ENCODE data around the gene SLC4A4. TPM values are rescaled to one million over a fixed set of nuclear protein-coding genes. Genes with fewer than 3 reads are reported as not detected.

Gene SLC4A4
- total and polyA plus RNA-seq, 10 of the 15 experiments (the other 5 are each of a cell fraction or from before 2014, with no cell fraction given) = 0.05 to 0.44 (median 0.18) TPM

DNA sequence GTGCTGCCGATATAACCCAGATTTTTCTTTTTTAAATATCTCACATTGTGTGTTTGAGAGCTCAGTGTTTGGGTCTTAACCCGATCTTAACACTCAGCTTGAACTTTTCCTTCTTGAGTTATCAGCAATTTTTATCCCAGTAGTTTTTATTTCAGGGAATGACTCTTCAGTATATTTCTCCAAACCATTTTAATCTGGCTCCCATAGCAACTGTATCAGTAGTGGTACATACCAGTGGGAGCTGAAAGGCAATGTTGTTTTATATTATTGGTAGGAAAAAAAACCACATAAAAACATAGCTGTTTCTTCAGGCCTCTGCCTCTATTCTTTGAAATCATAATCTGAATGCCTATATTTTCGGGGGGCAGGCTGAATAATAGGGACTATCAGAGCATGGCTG, 111.1 kb downstream of the SLC4A4 start (continued):
- TF ChIP-seq, protein P1, sequence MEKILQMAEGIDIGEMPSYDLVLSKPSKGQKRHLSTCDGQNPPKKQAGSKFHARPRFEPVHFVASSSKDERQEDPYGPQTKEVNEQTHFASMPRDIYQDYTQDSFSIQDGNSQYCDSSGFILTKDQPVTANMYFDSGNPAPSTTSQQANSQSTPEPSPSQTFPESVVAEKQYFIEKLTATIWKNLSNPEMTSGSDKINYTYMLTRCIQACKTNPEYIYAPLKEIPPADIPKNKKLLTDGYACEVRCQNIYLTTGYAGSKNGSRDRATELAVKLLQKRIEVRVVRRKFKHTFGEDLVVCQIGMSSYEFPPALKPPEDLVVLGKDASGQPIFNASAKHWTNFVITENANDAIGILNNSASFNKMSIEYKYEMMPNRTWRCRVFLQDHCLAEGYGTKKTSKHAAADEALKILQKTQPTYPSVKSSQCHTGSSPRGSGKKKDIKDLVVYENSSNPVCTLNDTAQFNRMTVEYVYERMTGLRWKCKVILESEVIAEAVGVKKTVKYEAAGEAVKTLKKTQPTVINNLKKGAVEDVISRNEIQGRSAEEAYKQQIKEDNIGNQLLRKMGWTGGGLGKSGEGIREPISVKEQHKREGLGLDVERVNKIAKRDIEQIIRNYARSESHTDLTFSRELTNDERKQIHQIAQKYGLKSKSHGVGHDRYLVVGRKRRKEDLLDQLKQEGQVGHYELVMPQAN (conservative IDR thresholded peaks at IDR 0.05) = no peak
- TF ChIP-seq LARP7 (IDR thresholded peaks at IDR 0.05) = no peak
- no peak for TF ChIP-seq ETV6 (conservative IDR thresholded peaks at IDR 0.05 in 1 of 2, IDR thresholded peaks at IDR 0.05 in 1 of 2; ENCODE audit: borderline replicate concordance in 1 of 2, low read depth in 1 of 2)
- TF ChIP-seq, protein P2, sequence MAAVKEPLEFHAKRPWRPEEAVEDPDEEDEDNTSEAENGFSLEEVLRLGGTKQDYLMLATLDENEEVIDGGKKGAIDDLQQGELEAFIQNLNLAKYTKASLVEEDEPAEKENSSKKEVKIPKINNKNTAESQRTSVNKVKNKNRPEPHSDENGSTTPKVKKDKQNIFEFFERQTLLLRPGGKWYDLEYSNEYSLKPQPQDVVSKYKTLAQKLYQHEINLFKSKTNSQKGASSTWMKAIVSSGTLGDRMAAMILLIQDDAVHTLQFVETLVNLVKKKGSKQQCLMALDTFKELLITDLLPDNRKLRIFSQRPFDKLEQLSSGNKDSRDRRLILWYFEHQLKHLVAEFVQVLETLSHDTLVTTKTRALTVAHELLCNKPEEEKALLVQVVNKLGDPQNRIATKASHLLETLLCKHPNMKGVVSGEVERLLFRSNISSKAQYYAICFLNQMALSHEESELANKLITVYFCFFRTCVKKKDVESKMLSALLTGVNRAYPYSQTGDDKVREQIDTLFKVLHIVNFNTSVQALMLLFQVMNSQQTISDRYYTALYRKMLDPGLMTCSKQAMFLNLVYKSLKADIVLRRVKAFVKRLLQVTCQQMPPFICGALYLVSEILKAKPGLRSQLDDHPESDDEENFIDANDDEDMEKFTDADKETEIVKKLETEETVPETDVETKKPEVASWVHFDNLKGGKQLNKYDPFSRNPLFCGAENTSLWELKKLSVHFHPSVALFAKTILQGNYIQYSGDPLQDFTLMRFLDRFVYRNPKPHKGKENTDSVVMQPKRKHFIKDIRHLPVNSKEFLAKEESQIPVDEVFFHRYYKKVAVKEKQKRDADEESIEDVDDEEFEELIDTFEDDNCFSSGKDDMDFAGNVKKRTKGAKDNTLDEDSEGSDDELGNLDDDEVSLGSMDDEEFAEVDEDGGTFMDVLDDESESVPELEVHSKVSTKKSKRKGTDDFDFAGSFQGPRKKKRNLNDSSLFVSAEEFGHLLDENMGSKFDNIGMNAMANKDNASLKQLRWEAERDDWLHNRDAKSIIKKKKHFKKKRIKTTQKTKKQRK (IDR thresholded peaks at IDR 0.05; ENCODE audit: low read depth, low read length) = no peak

GRCh38 chr4:71453531-71453930, 114.7 kb downstream of the SLC4A4 start:
- DNase-seq (ENCODE audit: low read depth, low spot score) (no peak), FAIRE-seq (no peak), ATAC-seq (no peak)
- ChIA-PET RAD21 (ENCODE audit: unreplicated experiment) (no interaction called here), POLR2A (no interaction called here), CTCF (interaction anchor here (1.5 kb wide), 1 partner anchor 183 kb away, joined by 5 read pairs; no protein-coding TSS in a partner anchor), SMC1A (ENCODE audit: uncharacterized antibody, unreplicated experiment) (interaction anchor here (0.9 to 1.6 kb wide), 2 partner anchors 8 to 12 kb away, joined by 3 to 4 read pairs; no protein-coding TSS in a partner anchor)
- Histone ChIP-seq H2AFZ (ENCODE audit: control insufficient read depth, low read depth, low read length) (no peak overlapping the region), H3K79me2 (ENCODE audit: control insufficient read depth, insufficient read depth, low read length) (no peaks in the 10 kb centered on the region), H3K4me3 (no peak overlapping the region), H3K4me1 (ENCODE audit: control insufficient read depth, insufficient read depth, low read length) (no peaks in the 10 kb centered on the region), H3K27me3 (replicated peaks in 1 of 2; ENCODE audit: control insufficient read depth in 2 of 2, insufficient read depth in 2 of 2, low read length in 1 of 2) (0 out of 4 replicates have a peak, but pooled peaks cover 0 to 2% of the 10 kb centered on the region in 2 experiments), H3K9me3 (replicated peaks; ENCODE audit: control insufficient read depth, insufficient read depth, low read length) (no peaks in the 10 kb centered on the region), H3K27ac (ENCODE audit: control insufficient read depth, insufficient read depth) (no peak overlapping the region), H3K9ac (ENCODE audit: control insufficient read depth, insufficient read depth, low read length) (no peak overlapping the region), H3K36me3 (ENCODE audit: control insufficient read depth in 2 of 2, insufficient read depth in 2 of 2, low read length in 1 of 2) (no peaks in the 10 kb centered on the region), H3K4me2 (ENCODE audit: control insufficient read depth, insufficient read depth) (no peak overlapping the region), H4K20me1 (ENCODE audit: control insufficient read depth, insufficient read depth) (no peaks in the 10 kb centered on the region)
- no TSS peak for BruUV-seq (replicated peaks)
- in situ Hi-C loops (cut with MboI) = no loop called here
- intact Hi-C loops (cut with micrococcal nuclease; ENCODE audit: unreplicated experiment) = no loop called here
- 19% methylated on average over 4 of the region's 4 CpGs for WGBS (ENCODE audit: insufficient coverage, insufficient replicate concordance, low lambda C conversion rate, missing lambda C conversion rate)
- TF ChIP-seq RCOR1 (conservative IDR thresholded peaks at IDR 0.05; ENCODE audit: low read depth, low read length) (no peak), PAX5 (IDR thresholded peaks at IDR 0.05; ENCODE audit: borderline replicate concordance, low read depth, low read length) (no peak), SMAD5 (IDR thresholded peaks at IDR 0.05; ENCODE audit: low read depth) (no peak), E2F8 (IDR thresholded peaks at IDR 0.05; ENCODE audit: low read depth, partially characterized antibody) (no peak), MEF2A (IDR thresholded peaks at IDR 0.05; ENCODE audit: insufficient read depth, low read depth, low read length) (no peak), CHD1 (IDR thresholded peaks at IDR 0.05; ENCODE audit: low read depth, low read length) (no peak), JUNB (IDR thresholded peaks at IDR 0.05) (no peak), EP300 (IDR thresholded peaks at IDR 0.05; ENCODE audit: borderline replicate concordance in 1 of 2, control insufficient read depth in 1 of 2, low read depth in 2 of 2, low read length in 2 of 2) (no peak), SIN3A (IDR thresholded peaks at IDR 0.05; ENCODE audit: low read depth, low read length) (no peak), IRF3 (IDR thresholded peaks at IDR 0.05) (no peak)

All from GM12878 (cell line).